NCI-H1092 treated with DMSO at 0.1 percent for 48 hours (cell line): ENCODE measurements around the gene PDE6G.
A peak's percentile ranks its signal among the peaks of the same experiment; 100 is the strongest.
"Not testable (repeated sequence)": the region's sequence is repeated elsewhere in the genome, so short reads cannot be mapped to it uniquely, and the experiment has no call there.

Experiments used
- DNase-seq: peaks from one replicate; lab custom pipeline; 2025; lab: John Stamatoyannopoulos, UW

PDE6G gene

GRCh38 chr17:81687770-81688541 lies 31.6 kb upstream of the PDE6G start:
- DNase-seq = no peak

GRCh38 chr17:81686614-81687013 lies 30.3 kb upstream of the PDE6G start:
- DNase-seq = no peak

- no peak for DNase-seq
These were observed 28.8 kb upstream of the PDE6G start for GRCh38 chr17:81685108-81685507.

GRCh38 chr17:81684442-81684911 lies 28.1 kb upstream of the PDE6G start:
- DNase-seq = no peak

- peak; percentile 98 for DNase-seq
These were observed 27.5 kb upstream of the PDE6G start, which contains the start of the genes ARL16 and HGS for GRCh38 chr17:81683584-81684441. Gene ARL16 (minus strand): TSS chr17:81683797. CDS start chr17:81683753, 44 bp downstream. Gene HGS (plus strand): TSS chr17:81684011. CDS start chr17:81684067, 56 bp downstream.

GRCh38 chr17:81683208-81683583 lies 26.9 kb upstream of the PDE6G start:
- DNase-seq = no peak

GRCh38 chr17:81682565-81683207 lies 26.3 kb upstream of the PDE6G start:
- peak; percentile 9 for DNase-seq

- peak; percentile 80 for DNase-seq
These were observed 25.3 kb upstream of the PDE6G start for GRCh38 chr17:81681672-81682071.

GRCh38 chr17:81680150-81680549 lies 23.8 kb upstream of the PDE6G start:
- DNase-seq = no peak

- peak; percentile 21 for DNase-seq
These were observed 20.6 kb upstream of the PDE6G start for GRCh38 chr17:81676906-81677305.

- not testable (repeated sequence) for DNase-seq
These were observed 19.3 kb upstream of the PDE6G start for GRCh38 chr17:81675515-81676221.

- no peak for DNase-seq
These were observed 17.4 kb upstream of the PDE6G start for GRCh38 chr17:81673561-81674258.

- no peak for DNase-seq
These were observed 16.6 kb upstream of the PDE6G start for GRCh38 chr17:81672954-81673353.

GRCh38 chr17:81672504-81672903 lies 16.2 kb upstream of the PDE6G start:
- DNase-seq = no peak

- no peak for DNase-seq
These were observed 11.4 kb upstream of the PDE6G start for GRCh38 chr17:81667754-81668153.

GRCh38 chr17:81666342-81667191 lies 10.2 kb upstream of the PDE6G start, which contains the start of the genes CCDC137 and OXLD1:
Gene CCDC137 (plus strand): TSS chr17:81666737. CDS start chr17:81666767, 30 bp downstream.
Gene OXLD1 (minus strand): TSS chr17:81666605. CDS start chr17:81666577, 28 bp downstream.
- peak; percentile 94 for DNase-seq

- peak; percentile 24 for DNase-seq
These were observed 9.7 kb upstream of the PDE6G start for GRCh38 chr17:81666092-81666341.

GRCh38 chr17:81665205-81666091 lies 9.1 kb upstream of the PDE6G start:
- peak; percentile 7 for DNase-seq

GRCh38 chr17:81664051-81664470 lies 7.7 kb upstream of the PDE6G start:
- no peak for DNase-seq
